H1 (cell line): Measurements from ENCODE around the gene ICA1. TPM values are rescaled to one million over a fixed set of nuclear protein-coding genes. Genes with fewer than 3 reads are reported as not detected.

Experiments
- ASH2L ChIP-seq: fragments of 200-600, 300-600 bp; sonication (generic); IDR thresholded peaks from one replicate; pipeline ENCODE4 v1.7.1; 2017; ENCODE audit warnings: low read length
- CBX8 ChIP-seq: fragments of 300-800, 300-1000 bp; sonication (generic); IDR thresholded peaks from 2 replicates; pipeline ENCODE4 v1.7.1; 2016; ENCODE audit warnings: low read depth, low read length, borderline replicate concordance
- CREB1 ChIP-seq: IDR thresholded peaks from 2 replicates; pipeline ENCODE4 v1.6.1; 2012; ENCODE audit warnings: inconsistent platforms
- CTBP2 ChIP-seq: IDR thresholded peaks from 2 replicates; pipeline ENCODE4 v1.7.0; 2011; ENCODE audit warnings: borderline replicate concordance, mild to moderate bottlenecking, moderate library complexity, mixed read lengths, low read length; ENCODE audit not compliant: insufficient read depth, insufficient read length
- EP300 ChIP-seq, 2 experiments: IDR thresholded peaks; 1 replicate in 1 of 2; 2 replicates in 1 of 2; pipeline ENCODE4 v1.6.1; 2011 to 2012; ENCODE audit warnings: low read depth in 2 of 2, low read length in 2 of 2, mild to moderate bottlenecking in 2 of 2, borderline replicate concordance in 1 of 2, inconsistent platforms in 1 of 2, moderate library complexity in 1 of 2
- FOSL1 ChIP-seq: IDR thresholded peaks from 2 replicates; pipeline ENCODE4 v1.6.1; 2011; ENCODE audit warnings: mild to moderate bottlenecking, low read depth, low read length, moderate library complexity; ENCODE audit not compliant: insufficient read depth
- HDAC2 ChIP-seq, 2 experiments: fragments of 300-600 bp in 1 of 2; sonication (generic) in 1 of 2; IDR thresholded peaks; 2 replicates each; pipeline ENCODE4 v1.6.1; 2011 to 2012; ENCODE audit warnings: low read depth in 2 of 2, low read length in 2 of 2, mild to moderate bottlenecking in 2 of 2, moderate library complexity in 2 of 2, borderline replicate concordance in 1 of 2, inconsistent platforms in 1 of 2
- JUND ChIP-seq: IDR thresholded peaks from 2 replicates; pipeline ENCODE4 v1.6.1; 2011; ENCODE audit warnings: mild to moderate bottlenecking, improper control_type of control experiment, low read length
- POLR2AphosphoS5 ChIP-seq: IDR thresholded peaks from 2 replicates; pipeline ENCODE4 v1.6.1; 2011; ENCODE audit warnings: low read depth, low read length
- POU5F1 ChIP-seq: IDR thresholded peaks from 2 replicates; pipeline ENCODE4 v1.6.1; 2011; ENCODE audit warnings: low read depth, mild to moderate bottlenecking, low read length, moderate library complexity
- RFX5 ChIP-seq: IDR thresholded peaks from 2 replicates; pipeline ENCODE4 v1.6.1; 2011; ENCODE audit warnings: low read depth, low read length, improper control_type of control experiment, borderline replicate concordance
- SP4 ChIP-seq: IDR thresholded peaks from 2 replicates; pipeline ENCODE4 v1.6.1; 2012; ENCODE audit warnings: low read length, inconsistent platforms
- SRF ChIP-seq: IDR thresholded peaks from 2 replicates; pipeline ENCODE4 v1.6.1; 2011; ENCODE audit warnings: mild to moderate bottlenecking, low read depth, low read length, moderate library complexity
- SUZ12 ChIP-seq: fragments of 200-600 bp; sonication (generic); IDR thresholded peaks from 2 replicates; pipeline ENCODE4 v1.6.1; 2012; ENCODE audit warnings: mild to moderate bottlenecking, inconsistent platforms, low read length, moderate library complexity, mixed read lengths
- TAF1 ChIP-seq: IDR thresholded peaks from 2 replicates; pipeline ENCODE4 v1.6.1; 2011; ENCODE audit warnings: mild to moderate bottlenecking, low read depth, low read length
- TBP ChIP-seq: IDR thresholded peaks from 2 replicates; pipeline ENCODE4 v1.6.1; 2011; ENCODE audit warnings: low read depth, low read length, improper control_type of control experiment
- polyA plus RNA-seq, 7 experiments: library from polyadenylated mRNA; depleted of rRNA in 3 of 7; stranded (reverse) in 5 of 7; unstranded in 2 of 7; fragments of >200 nt in 5 of 7; fragments of 200-250 nt in 2 of 7; gene quantifications; 1 replicate in 5 of 7; 2 replicates in 1 of 7; 4 replicates in 1 of 7; pipeline versions ENCODE4 v1.2.1 to v1.2.3, GENCODE V29; 2011 to 2013; ENCODE audit warnings: missing spikeins in 2 of 7, mixed read lengths in 2 of 7
- total RNA-seq: library from RNA; stranded (reverse); fragmentation: NEBNext Ultra II Directional; extraction: Animal tissue kit (Norgen Biotek cat#: 25700); gene quantifications from 2 replicates; pipeline ENCODE4 v1.2.1, GENCODE V29; 2021
- TF ChIP-seq, protein P1 (sequence below): IDR thresholded peaks from 2 replicates; pipeline ENCODE4 v1.6.1; 2012; ENCODE audit warnings: inconsistent platforms
- TF ChIP-seq, protein P2 (sequence below): IDR thresholded peaks from 2 replicates; pipeline ENCODE4 v1.6.1; 2012; ENCODE audit warnings: low read length, inconsistent platforms
- TF ChIP-seq, protein P3 (sequence below): IDR thresholded peaks from 2 replicates; pipeline ENCODE4 v1.6.1; 2011; ENCODE audit warnings: low read length, improper control_type of control experiment

Gene ICA1
- total and polyA plus RNA-seq, 2 of the 8 experiments (the other 6 are each of a cell fraction or from before 2014, with no cell fraction given), result 14.9 to 37.1 TPM

GRCh38 chr7:8261711-8262695, at the start of gene ICA1 (continued):
- no peak for TF ChIP-seq JUND
- no peak for TF ChIP-seq SUZ12
- TF ChIP-seq, protein P1, sequence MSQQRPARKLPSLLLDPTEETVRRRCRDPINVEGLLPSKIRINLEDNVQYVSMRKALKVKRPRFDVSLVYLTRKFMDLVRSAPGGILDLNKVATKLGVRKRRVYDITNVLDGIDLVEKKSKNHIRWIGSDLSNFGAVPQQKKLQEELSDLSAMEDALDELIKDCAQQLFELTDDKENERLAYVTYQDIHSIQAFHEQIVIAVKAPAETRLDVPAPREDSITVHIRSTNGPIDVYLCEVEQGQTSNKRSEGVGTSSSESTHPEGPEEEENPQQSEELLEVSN, result peak; percentile 43; the same call in 1 of the 2 replicates
- no peak for TF ChIP-seq RFX5
- no peak for TF ChIP-seq CBX8
- no peak for TF ChIP-seq POU5F1
- peak; percentile 82 for TF ChIP-seq ASH2L
- TF ChIP-seq, protein P2, sequence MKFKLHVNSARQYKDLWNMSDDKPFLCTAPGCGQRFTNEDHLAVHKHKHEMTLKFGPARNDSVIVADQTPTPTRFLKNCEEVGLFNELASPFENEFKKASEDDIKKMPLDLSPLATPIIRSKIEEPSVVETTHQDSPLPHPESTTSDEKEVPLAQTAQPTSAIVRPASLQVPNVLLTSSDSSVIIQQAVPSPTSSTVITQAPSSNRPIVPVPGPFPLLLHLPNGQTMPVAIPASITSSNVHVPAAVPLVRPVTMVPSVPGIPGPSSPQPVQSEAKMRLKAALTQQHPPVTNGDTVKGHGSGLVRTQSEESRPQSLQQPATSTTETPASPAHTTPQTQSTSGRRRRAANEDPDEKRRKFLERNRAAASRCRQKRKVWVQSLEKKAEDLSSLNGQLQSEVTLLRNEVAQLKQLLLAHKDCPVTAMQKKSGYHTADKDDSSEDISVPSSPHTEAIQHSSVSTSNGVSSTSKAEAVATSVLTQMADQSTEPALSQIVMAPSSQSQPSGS, result no peak
- 0 out of 2 replicates have a peak, but pooled peaks have one; percentile 9 for TF ChIP-seq FOSL1
- peak; percentile 48; the same call in 1 of the 2 replicates for TF ChIP-seq TBP
- TF ChIP-seq, protein P3, sequence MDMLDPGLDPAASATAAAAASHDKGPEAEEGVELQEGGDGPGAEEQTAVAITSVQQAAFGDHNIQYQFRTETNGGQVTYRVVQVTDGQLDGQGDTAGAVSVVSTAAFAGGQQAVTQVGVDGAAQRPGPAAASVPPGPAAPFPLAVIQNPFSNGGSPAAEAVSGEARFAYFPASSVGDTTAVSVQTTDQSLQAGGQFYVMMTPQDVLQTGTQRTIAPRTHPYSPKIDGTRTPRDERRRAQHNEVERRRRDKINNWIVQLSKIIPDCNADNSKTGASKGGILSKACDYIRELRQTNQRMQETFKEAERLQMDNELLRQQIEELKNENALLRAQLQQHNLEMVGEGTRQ, result peak; percentile 26; the same call in 1 of the 2 replicates
- TF ChIP-seq HDAC2 (IDR thresholded peaks at IDR 0.05; ENCODE audit: borderline replicate concordance in 1 of 2, low read depth in 2 of 2, low read length in 2 of 2), result 0 out of 4 replicates have a peak, but pooled peaks of 1 of the 2 experiments have one; percentile 3
- no peak for TF ChIP-seq CTBP2
- TF ChIP-seq SP4, result no peak
- peak; percentile 68 for TF ChIP-seq POLR2AphosphoS5
- peak; percentile 18 to 23; a peak in 2 of 3 replicates for TF ChIP-seq EP300 (IDR thresholded peaks at IDR 0.05; ENCODE audit: borderline replicate concordance in 1 of 2, low read depth in 2 of 2, low read length in 2 of 2)
- TF ChIP-seq TAF1, result peak; percentile 82
- TF ChIP-seq CREB1, result peak; percentile 92
- no peak for TF ChIP-seq SRF
